Activated B cell treated with CpG ODN at 0.5 μM for 24 hours (primary cell): ENCODE results near the gene CENPC. TPM values are rescaled to one million over a fixed set of nuclear protein-coding genes. Genes with fewer than 3 reads are reported as not detected.
"Not testable (repeated sequence)": the region's sequence is repeated elsewhere in the genome, so short reads cannot be mapped to it uniquely, and the experiment has no call there.

Source experiments
- ATAC-seq: fragments of 200-7000 bp; cut with Tn5 transposase; one replicate; pipeline ENCODE4 v1.10.0; 2021; ENCODE audit warnings: low read depth, mild to moderate bottlenecking, moderate library complexity
- CTCF ChIA-PET: fragments of 350-600 bp; sonication (Branson Sonifier 250); formaldehyde crosslinking; loops from one replicate; lab custom pipeline; 2021; ENCODE audit warnings: antibody characterized with exemption; lab: Charles Lee
- POLR2A ChIA-PET: fragments of 350-600 bp; sonication (Branson Sonifier 250); formaldehyde crosslinking; loops from one replicate; lab custom pipeline; 2021; ENCODE audit warnings: antibody characterized with exemption; lab: Charles Lee
- DNase-seq: peaks from one replicate; pipeline ENCODE4 v3.0.0; 2022
- H3K27ac Mint-ChIP-seq: one replicate; pipeline ENCODE4 v1.8.0; 2020; ENCODE audit warnings: mixed read lengths
- H3K27me3 Mint-ChIP-seq: one replicate; pipeline ENCODE4 v1.8.0; 2021; ENCODE audit warnings: mixed read lengths
- H3K36me3 Mint-ChIP-seq: one replicate; pipeline ENCODE4 v1.8.0; 2021; ENCODE audit warnings: low read depth, mixed read lengths
- H3K4me1 Mint-ChIP-seq: one replicate; pipeline ENCODE4 v1.8.0; 2021; ENCODE audit warnings: mixed read lengths
- H3K4me3 Mint-ChIP-seq: one replicate; pipeline ENCODE4 v1.8.0; 2020; ENCODE audit warnings: mild to moderate bottlenecking, mixed read lengths
- H3K9me3 Mint-ChIP-seq: one replicate; pipeline ENCODE4 v1.8.0; 2020; ENCODE audit warnings: mixed read lengths
- CTCF ChIP-seq: fragments of 200-600 bp; IDR thresholded peaks from one replicate; pipeline ENCODE4 v1.8.0; 2022; ENCODE audit warnings: antibody characterized with exemption, mild to moderate bottlenecking
- intact Hi-C: fragments of 100-400 bp; cut with micrococcal nuclease; formaldehyde crosslinking; loops from one replicate; pipeline ENCODE4 v1.15.1; 2024
- total RNA-seq: library from RNA; stranded (reverse); gene quantifications from 2 replicates; pipeline ENCODE4 v1.2.3, GENCODE V29; 2022

The CENPC gene
- total RNA-seq, 1 donor from 2014 or later: 46.0 TPM

GRCh38 chr4:67447873-67448272 is 97.4 kb downstream of the CENPC start:
- ATAC-seq: no peak
- no peak for DNase-seq
- intact Hi-C loops: no loop called here
- Mint-ChIP-seq H3K27ac (no peak overlapping the region), H3K27me3 (no peaks in the 10 kb centered on the region), H3K36me3 (peaks cover 47% of the 10 kb centered on the region), H3K4me3 (no peak overlapping the region), H3K9me3 (peaks cover 5% of the 10 kb centered on the region), H3K4me1 (no peaks in the 10 kb centered on the region)
- ChIA-PET POLR2A (no interaction called here), CTCF (no interaction called here)
- TF ChIP-seq CTCF: no peak

DNA sequence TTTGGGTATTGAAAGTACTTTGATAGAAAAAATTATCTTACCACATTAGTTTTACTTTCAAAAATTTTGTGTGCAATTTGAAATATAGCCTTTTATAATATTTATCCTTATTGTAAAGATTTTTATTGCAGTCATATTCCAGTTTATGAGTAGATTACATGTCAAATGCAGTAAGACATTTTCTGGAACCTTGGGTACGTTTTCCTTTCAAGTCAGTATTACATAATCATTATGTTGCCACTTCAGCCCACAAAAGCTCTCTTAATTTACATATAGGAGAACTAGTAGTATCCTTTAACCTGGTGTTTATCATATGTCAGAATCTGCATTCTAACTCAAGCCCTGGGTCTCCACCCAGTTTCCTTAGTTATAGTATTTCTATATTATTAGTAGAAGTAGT is 98.5 kb downstream of the CENPC start:
- POLR2A ChIA-PET: no interaction called here
- ATAC-seq (no peak), DNase-seq (no peak)
- TF ChIP-seq CTCF: no peak
- H3K4me3 Mint-ChIP-seq: no peak overlapping the region
- intact Hi-C loops: no loop called here
- H3K27ac Mint-ChIP-seq: no peak overlapping the region
- CTCF ChIA-PET: no interaction called here
- H3K36me3 Mint-ChIP-seq: peaks cover 51% of the 10 kb centered on the region
- peaks cover 6% of the 10 kb centered on the region for H3K9me3 Mint-ChIP-seq
- H3K27me3 Mint-ChIP-seq: no peaks in the 10 kb centered on the region
- no peaks in the 10 kb centered on the region for H3K4me1 Mint-ChIP-seq

DNA sequence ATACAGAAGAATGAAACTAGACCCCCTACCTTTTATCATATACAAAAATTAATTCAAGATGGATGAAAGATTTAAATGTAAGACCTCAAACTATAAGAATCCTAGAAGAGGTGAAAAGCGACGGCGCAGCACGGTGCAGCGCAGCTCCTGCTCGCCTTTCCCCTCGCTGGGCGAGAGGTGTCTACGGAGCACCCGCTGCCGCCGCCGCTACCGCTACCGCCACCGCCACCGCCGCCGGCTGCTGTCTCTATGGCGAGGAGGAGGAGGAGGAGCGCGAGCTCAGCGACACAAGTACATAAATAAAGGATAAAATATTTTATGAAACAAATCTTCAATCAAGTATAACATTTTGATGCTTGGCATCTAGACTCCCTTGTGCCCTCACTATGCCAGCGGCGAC is 99.4 kb downstream of the CENPC start:
- POLR2A ChIA-PET, H3K4me3 Mint-ChIP-seq, H3K27me3 Mint-ChIP-seq, ATAC-seq, H3K4me1 Mint-ChIP-seq, CTCF ChIA-PET, intact Hi-C loops, H3K9me3 Mint-ChIP-seq, DNase-seq, H3K27ac Mint-ChIP-seq: not testable (repeated sequence)
- peaks cover 60% of the 10 kb centered on the region for H3K36me3 Mint-ChIP-seq

- no peak for DNase-seq
- ChIA-PET CTCF (no interaction called here), POLR2A (no interaction called here)
- TF ChIP-seq CTCF: no peak
- Mint-ChIP-seq H3K27me3 (no peaks in the 10 kb centered on the region), H3K36me3 (peaks cover 45% of the 10 kb centered on the region), H3K27ac (no peak overlapping the region), H3K4me3 (no peak overlapping the region), H3K9me3 (peaks cover 6% of the 10 kb centered on the region), H3K4me1 (peaks cover 8% of the 10 kb centered on the region)
- intact Hi-C loops: no loop called here
- no peak for ATAC-seq
Observed at GRCh38 chr4:67438975-67439374, 106.3 kb downstream of the CENPC start.

DNA sequence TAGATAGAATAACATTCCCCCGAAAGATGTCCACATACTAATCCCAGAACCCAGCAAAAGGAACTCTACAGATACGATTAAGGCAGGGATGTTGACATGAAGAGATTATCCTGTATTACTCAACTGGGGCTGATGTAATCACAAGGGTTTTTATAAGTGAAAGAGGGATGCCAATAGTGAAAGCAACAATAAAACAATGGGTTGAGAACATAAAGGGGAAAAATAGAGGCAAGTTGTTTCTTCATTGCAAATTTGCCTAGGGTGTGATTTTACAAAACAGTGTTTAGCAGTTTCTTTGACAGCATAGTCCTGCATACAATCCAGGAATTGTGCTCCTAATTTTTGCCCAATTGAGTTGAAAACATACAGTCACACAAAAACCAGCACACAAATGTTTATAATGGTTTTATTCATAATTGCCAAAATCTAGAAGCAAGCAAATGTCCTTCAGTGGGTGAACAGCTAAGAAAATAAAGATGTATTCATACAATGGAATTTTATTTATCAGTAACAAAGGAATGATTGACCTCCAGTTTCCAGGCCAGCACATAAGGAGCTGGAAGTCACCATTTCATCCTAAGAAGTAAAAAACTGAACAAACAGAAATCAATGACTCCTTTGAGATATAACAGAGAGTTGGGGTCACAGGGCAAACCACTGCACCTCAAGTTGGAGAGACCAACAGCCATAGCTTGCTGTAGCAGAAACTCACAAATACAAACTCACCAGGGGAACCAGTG is 107.2 kb downstream of the CENPC start:
- Mint-ChIP-seq H3K9me3 (peaks cover 6% of the 10 kb centered on the region), H3K36me3 (peaks cover 45% of the 10 kb centered on the region), H3K27me3 (no peaks in the 10 kb centered on the region), H3K4me1 (peaks cover 8% of the 10 kb centered on the region), H3K4me3 (no peak overlapping the region), H3K27ac (no peak overlapping the region)
- POLR2A ChIA-PET: no interaction called here
- no peak for TF ChIP-seq CTCF
- intact Hi-C loops: no loop called here
- DNase-seq (no peak), ATAC-seq (no peak)
- CTCF ChIA-PET: no interaction called here

DNA sequence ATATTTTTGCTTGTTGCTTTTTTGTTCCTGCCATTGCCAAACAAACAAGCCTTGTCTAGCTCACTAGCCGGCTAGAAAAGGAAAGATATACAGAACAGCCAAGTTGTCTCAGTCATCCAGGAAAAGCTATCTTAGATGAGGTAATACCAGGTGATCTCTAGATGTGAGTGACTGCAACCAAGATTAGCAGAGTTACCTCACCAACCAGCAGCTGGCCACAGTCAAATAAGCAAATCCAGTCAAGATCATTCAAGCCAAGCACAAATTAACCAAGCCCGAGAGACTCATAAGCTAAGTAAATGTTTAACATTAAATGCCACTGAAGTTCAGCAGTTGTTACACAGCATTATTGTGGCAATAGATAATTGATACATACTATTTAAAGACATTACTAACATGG is 108.6 kb downstream of the CENPC start:
- DNase-seq: no peak
- H3K27ac Mint-ChIP-seq: no peak overlapping the region
- ATAC-seq: no peak
- H3K4me3 Mint-ChIP-seq: no peak overlapping the region
- peaks cover 39% of the 10 kb centered on the region for H3K36me3 Mint-ChIP-seq
- CTCF ChIA-PET: no interaction called here
- peaks cover 7% of the 10 kb centered on the region for H3K9me3 Mint-ChIP-seq
- POLR2A ChIA-PET: no interaction called here
- H3K27me3 Mint-ChIP-seq: no peaks in the 10 kb centered on the region
- peaks cover 8% of the 10 kb centered on the region for H3K4me1 Mint-ChIP-seq
- intact Hi-C loops: no loop called here
- no peak for TF ChIP-seq CTCF
